Subcutaneous adipose tissue (tissue), 4 donors: ENCODE results near the gene TSPAN31. TPM values are rescaled to one million over a fixed set of nuclear protein-coding genes. Genes with fewer than 3 reads are reported as not detected.

Source experiments
- total RNA-seq, 4 donors: library from RNA; depleted of rRNA; stranded (reverse); fragments of >200 nt; gene quantifications; one replicate each; pipeline ENCODE4 v1.1.0, GENCODE V29; 2016
- TF ChIP-seq, protein P1 (sequence below): fragments of 450-650 bp; IDR thresholded peaks from one replicate; pipeline ENCODE4 v1.5.1; 2016; ENCODE audit warnings: low read depth, mild to moderate bottlenecking, control low read depth, antibody characterized with exemption, moderate library complexity

Gene TSPAN31
- total RNA-seq, 4 donors from 2014 or later: 52.8 to 116 (median 62.2) TPM

DNA sequence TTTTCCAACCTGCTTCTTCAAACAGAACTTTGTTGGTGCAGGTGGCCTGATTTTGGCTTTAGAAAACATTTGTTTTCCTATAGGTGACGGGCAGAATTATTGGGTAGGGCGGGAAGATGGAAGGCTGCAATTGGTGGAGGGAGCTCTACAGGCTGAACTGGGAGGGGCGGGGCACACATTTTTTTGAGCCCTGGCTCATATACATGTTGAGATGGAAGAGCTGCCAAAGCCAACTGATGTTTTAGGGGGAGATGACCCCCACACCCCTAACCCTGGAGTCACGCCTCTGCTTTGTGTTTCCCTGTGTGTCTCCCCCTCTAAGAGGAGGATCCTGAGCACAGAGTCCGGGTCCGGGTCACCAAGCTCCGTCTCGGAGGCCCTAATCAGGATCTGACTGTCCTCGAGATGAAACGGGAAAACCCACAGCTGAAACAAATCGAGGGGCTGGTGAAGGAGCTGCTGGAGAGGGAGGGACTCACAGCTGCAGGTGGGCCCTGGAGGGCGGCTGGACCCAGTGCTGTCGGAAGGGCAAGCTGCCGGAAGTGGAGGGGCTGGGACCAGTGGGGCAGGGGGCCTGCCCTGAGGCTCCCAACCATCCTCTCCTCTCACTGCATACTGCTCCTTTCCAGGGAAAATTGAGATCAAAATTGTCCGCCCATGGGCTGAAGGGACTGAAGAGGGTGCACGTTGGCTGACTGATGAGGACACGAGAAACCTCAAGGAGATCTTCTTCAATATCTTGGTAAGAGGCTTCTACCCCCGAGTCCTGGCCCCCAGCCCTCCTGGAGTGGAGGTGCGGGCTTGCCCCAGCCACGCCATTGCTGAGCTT, 24.8 kb upstream of the TSPAN31 start:
- TF ChIP-seq, protein P1, sequence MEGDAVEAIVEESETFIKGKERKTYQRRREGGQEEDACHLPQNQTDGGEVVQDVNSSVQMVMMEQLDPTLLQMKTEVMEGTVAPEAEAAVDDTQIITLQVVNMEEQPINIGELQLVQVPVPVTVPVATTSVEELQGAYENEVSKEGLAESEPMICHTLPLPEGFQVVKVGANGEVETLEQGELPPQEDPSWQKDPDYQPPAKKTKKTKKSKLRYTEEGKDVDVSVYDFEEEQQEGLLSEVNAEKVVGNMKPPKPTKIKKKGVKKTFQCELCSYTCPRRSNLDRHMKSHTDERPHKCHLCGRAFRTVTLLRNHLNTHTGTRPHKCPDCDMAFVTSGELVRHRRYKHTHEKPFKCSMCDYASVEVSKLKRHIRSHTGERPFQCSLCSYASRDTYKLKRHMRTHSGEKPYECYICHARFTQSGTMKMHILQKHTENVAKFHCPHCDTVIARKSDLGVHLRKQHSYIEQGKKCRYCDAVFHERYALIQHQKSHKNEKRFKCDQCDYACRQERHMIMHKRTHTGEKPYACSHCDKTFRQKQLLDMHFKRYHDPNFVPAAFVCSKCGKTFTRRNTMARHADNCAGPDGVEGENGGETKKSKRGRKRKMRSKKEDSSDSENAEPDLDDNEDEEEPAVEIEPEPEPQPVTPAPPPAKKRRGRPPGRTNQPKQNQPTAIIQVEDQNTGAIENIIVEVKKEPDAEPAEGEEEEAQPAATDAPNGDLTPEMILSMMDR: no peak

DNA sequence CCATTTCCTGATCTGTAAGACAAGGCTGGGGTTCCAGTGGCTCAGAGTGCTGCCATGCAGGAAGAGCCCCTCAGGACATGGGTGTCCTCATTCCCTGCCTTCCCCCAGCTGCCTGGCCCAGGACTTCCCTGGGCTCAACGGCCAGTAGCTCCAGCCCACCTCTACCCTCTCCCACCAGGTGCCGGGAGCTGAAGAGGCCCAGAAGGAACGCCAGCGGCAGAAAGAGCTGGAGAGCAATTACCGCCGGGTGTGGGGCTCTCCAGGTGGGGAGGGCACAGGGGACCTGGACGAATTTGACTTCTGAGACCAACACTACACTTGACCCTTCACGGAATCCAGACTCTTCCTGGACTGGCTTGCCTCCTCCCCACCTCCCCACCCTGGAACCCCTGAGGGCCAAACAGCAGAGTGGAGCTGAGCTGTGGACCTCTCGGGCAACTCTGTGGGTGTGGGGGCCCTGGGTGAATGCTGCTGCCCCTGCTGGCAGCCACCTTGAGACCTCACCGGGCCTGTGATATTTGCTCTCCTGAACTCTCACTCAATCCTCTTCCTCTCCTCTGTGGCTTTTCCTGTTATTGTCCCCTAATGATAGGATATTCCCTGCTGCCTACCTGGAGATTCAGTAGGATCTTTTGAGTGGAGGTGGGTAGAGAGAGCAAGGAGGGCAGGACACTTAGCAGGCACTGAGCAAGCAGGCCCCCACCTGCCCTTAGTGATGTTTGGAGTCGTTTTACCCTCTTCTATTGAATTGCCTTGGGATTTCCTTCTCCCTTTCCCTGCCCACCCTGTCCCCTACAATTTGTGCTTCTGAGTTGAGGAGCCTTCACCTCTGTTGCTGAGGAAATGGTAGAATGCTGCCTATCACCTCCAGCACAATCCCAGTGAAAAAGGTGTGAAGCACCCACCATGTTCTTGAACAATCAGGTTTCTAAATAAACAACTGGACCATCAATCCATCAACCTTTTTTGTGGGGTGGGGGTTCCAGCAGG, 23.9 kb upstream of the TSPAN31 start:
- TF ChIP-seq, protein P1: no peak

DNA sequence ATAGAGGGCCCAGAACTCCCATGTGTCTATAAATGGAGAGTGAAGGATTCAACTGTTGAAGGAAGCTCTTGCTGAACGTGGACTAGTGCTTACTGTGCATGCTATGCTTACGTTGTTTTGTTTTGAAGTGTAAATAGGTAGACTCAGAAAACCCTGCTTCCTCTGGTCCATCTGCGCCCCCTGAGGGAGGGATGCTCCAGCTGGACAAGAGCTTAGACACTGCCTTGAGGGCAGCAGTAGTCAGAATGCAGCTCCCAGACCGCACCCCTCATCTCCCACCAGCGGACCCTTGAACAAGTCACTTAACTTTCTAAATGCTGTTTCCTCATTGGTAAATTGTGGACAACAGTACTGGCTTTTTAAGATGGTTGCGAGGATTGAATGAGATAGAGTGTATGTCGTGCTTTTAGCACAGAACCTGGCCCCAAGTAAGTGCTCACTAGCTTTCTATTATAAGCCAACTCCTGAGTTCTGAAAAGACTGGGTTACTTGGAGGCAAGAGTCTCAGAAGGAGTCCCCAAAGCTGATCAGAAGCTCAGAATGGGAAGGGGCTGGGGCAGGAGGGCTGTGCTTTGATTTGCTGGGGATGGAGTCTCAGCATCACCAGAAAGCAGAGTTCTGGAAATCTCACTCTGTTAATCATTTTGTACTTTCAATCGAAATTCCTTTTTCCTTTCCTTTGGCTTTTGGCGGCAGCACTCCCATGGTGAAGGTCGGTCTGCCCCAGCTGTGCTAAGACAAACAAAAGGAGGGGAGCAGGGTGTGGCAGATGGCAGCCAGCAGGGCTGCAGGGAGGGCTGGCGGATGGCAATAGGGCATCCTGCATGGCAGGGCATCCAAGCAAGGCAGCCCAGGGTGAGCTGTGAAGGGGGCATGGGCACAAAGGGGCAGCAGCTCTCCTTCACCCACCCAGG, 21.9 kb upstream of the TSPAN31 start:
- TF ChIP-seq, protein P1: no peak

DNA sequence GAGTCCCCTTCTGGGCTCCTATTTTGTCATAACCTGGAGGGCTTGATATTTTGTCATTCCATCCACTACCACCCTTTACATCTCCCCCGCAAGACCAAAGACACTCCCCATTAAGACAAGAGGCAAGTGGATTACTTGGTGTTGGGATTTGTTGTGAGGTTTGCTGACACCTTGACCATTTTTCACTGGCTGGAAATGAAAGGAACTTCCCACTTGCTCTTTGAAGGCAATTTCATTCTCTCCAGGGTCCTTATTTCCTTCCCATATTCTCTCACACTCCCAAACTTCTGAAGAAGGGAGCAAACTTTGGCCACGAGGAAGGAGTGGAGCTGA, 21.2 kb upstream of the TSPAN31 start:
- TF ChIP-seq, protein P1: no peak

DNA sequence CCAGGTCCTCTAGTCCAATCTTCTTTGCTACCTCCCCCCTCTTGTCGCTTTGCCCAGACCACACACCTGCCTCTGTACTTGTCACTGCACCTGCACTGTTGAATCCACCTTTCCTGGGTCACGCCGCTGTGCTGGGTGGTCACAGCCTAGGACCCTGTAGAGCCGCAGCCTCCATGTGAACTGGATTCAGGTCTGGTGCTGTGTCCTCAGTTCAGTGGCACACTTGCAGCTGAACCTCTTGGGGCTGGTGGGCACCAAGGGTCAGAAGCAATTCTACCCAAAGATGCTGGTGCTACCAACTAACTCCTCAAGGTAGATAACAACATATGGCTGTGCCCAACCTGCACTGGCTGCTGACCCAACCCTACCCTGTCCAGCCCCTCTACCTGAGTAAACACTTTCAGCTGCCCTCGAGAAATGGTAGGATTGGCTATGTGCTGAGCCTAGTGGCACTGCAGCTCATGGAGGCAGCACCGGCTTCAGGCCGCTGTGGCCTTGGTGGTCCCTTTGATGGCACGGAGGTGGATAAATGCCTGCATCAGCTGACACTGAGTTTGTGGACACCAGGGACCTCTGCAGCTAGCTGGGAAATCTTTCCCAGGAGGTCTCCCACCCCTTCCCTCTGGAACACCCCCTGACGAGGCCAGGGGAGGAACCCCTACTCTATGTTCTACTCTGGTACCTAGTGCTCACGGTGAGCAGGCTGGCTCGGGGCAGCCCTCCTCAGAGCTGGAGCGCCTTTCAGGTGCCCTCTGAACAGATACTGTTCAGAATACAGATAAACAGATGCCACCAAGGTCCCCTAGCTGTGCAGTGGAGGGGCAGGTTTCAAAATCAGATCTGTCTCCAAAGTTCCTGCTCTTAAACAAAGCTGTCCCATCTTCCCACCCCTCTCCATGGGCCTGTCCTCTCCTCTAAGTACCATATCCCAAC, 20.6 kb upstream of the TSPAN31 start:
- TF ChIP-seq, protein P1: no peak
